IMR-90 (cell line): ENCODE data around the gene IGBP1. TPM values are rescaled to one million over a fixed set of nuclear protein-coding genes. Genes with fewer than 3 reads are reported as not detected.

Experiments
- RFX5 ChIP-seq: IDR thresholded peaks from 2 replicates; pipeline ENCODE4 v1.8.0; 2012; ENCODE audit warnings: low read depth, mild to moderate bottlenecking, low read length, moderate library complexity
- polyA plus RNA-seq, 3 experiments: library from polyadenylated mRNA; depleted of rRNA; stranded (reverse); fragments of >200 nt; gene quantifications; 2 replicates each; pipeline ENCODE4 v1.2.3, GENCODE V29; 2012; ENCODE audit warnings: low replicate concordance in 1 of 3
- total RNA-seq: library from RNA; depleted of rRNA; stranded (reverse); fragments of >200 nt; gene quantifications from 2 replicates; pipeline ENCODE4 v1.2.3, GENCODE V29; 2012
- TF ChIP-seq, protein P1 (sequence below): conservative IDR thresholded peaks from 2 replicates; pipeline ENCODE4 v1.5.1; 2012; ENCODE audit warnings: mild to moderate bottlenecking, low read depth, low read length, improper control_type of control experiment

Gene IGBP1
- total and polyA plus RNA-seq, 2 of the 4 experiments (the other 2 are of a cell fraction): 51.8 to 87.1 TPM

DNA sequence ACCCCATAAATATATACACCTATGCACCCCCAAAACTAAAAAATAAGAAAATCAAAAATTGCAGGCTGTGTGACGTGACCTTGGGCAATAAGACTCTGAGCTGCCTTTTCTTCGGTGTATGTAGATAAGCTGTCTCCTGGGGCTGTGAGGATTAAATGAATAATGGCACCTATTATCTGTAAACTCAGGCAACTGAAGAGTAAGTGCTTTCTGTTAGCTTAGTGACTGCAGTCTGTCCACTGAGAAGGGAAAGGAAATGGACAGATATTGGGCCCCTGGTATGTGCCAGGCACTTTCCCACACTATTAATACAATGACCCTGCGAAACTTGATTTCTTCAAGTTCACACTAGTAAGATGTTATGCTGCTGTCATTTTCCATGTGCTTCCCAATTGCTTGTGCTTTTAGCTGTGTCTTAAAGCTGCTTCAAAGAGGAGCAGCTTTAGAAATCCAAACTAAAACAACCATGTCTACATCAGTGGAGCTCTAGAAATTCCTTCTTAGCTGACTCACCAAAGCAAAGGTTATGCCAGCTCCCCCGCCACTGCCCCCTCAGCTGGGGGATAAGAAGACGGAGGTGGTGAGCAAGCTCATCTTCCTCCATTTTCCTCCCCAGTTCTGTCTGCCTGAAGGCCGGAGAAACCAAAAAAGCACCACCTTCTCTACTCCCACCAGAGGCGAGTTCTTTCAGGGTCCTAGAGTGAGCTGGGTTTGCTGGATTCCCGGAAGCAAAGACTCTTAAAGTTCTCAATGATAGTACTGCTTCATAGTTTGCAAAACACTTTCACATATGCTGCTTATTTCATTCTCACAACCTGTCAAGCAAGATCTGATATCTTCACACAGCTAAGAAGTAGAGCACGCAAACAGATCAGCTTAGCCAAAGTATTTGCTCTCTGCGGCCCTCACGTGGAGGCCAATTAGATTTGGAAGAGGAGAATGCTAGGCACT is 35.3 kb downstream of the IGBP1 start (continued):
- TF ChIP-seq, protein P1, sequence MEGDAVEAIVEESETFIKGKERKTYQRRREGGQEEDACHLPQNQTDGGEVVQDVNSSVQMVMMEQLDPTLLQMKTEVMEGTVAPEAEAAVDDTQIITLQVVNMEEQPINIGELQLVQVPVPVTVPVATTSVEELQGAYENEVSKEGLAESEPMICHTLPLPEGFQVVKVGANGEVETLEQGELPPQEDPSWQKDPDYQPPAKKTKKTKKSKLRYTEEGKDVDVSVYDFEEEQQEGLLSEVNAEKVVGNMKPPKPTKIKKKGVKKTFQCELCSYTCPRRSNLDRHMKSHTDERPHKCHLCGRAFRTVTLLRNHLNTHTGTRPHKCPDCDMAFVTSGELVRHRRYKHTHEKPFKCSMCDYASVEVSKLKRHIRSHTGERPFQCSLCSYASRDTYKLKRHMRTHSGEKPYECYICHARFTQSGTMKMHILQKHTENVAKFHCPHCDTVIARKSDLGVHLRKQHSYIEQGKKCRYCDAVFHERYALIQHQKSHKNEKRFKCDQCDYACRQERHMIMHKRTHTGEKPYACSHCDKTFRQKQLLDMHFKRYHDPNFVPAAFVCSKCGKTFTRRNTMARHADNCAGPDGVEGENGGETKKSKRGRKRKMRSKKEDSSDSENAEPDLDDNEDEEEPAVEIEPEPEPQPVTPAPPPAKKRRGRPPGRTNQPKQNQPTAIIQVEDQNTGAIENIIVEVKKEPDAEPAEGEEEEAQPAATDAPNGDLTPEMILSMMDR: no peak
- TF ChIP-seq RFX5: no peak
